ENCODE data around the gene C19orf38.

C19orf38 gene

DNA sequence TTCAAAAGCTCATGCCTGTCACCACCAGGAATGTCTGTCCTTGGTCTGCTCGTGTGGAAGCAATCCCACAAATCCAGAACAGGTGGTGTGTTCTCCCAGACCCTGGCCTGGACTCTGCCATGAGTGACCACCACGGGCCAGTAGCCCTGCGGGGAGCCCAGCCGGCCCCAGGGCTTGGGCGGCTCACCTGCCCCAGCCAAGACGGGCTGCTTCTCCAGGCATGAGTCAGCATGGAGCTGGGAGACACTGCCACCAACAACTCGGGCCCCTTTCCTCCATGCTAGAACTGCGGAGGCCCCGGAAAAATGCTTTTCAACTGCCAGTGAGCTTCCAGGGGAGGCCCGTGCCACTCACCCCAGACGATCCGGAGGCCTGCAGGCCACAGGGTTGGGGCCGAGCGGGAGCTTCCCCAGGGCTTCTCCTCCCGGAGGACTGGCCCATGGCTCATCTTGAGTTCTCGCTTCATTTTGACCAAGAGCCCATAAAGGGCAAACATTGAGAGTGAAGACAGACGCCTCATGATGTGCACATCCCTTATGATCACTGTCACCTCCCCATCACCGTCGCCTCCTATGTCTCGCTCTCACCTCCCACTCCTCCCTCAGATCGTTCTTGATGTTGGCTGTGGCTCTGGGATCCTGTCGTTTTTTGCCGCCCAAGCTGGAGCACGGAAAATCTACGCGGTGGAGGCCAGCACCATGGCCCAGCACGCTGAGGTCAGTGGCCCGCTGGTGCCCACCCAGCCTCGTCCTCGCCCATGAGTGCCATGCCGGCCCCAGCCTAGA, 63.6 kb downstream of the C19orf38 start:
- DNase-seq (ENCODE audit: low read depth) = no peak

DNA sequence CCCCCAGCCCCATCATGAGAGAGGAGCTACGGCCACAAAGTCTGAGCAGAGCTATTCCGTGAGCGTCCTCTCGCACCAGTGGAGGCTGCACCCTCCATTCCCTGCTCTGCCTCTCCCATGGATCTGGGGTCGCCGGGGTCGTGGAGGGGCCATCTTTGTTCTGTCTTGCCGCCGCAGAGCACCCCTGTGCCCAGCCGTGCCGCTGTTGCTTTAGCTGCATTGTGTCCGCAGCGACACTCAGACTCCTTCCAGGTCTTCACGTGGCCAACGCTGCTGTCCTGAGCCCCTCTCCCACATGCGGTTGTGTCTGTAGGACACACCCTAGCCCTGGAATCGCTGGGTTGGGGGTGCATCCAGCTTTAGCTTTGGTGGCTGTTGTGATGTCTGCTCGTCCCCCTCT, 64.4 kb downstream of the C19orf38 start:
- DNase-seq (ENCODE audit: low read depth) = no peak

DNA sequence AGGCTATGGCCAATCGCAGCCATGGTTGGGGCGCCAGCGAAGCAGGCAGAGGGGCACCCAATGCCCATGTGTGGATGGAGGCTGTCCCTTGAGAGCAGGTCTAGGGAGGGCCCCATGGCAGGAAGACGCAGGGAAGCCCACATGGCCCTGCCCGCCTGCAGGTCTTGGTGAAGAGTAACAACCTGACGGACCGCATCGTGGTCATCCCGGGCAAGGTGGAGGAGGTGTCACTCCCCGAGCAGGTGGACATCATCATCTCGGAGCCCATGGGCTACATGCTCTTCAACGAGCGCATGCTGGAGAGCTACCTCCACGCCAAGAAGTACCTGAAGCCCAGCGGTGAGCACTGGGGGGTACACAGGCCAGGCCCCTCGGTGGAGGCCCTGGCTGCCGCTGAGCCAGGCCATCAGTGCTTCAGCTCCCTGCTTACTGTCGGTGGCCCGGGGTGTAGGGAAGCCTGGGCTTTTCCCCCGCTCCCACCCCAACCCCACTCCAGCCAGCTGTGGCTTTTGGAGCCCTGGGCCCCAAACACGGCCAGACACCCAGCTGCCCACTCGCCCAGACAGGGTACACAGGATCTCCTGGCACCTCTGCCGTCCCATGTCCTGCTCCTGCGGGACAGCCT, 65.6 kb downstream of the C19orf38 start:
- DNase-seq (ENCODE audit: low read depth) = no peak

DNA sequence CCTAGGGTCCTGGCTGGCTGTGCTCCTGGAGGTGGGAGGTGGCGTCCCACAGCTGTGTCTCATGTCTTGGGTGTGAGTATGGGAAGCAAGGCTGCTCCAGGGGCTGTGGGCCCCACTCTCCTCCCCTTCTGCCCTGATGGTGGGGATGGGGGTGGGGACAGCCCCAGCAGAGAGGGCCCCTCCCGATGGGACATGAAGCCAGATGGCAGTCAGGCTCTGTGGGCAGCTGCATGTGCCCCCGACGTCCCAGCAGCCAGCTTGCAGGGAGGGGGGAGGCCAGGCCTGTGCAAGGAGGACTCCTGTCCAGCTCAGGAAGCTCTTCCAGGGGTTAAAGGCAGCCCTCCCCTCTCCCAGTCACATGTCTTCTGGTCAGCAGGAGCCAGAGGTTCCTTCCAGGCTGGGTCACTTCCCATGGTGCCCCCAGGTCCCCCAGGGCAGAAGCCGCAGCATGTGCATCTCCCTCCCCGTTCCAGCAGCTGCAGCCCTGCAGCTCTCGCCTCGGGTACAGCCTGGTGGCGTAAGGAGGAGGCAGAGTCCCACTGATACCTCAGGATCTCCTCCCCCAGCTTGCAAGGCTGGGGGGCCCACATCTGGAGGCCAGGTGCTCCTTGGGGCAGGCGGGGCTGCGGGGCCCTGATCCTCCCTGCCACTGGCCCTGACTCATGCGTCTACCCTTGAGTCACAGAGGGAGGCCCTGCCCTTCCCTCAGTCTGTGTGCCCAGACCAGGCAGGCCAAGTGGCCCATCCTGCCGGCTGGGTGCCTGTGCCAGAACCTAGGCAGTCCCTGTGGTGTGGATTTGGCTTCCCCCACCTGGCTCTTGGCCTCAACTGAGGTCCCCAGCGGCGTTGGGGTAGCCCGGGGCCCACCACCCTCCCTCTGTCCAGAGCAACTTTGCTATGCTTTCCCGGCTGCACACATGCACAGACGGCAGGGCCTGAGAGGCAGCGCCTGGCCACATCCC, 67.2 kb downstream of the C19orf38 start:
- no peak for DNase-seq (ENCODE audit: low read depth)

DNA sequence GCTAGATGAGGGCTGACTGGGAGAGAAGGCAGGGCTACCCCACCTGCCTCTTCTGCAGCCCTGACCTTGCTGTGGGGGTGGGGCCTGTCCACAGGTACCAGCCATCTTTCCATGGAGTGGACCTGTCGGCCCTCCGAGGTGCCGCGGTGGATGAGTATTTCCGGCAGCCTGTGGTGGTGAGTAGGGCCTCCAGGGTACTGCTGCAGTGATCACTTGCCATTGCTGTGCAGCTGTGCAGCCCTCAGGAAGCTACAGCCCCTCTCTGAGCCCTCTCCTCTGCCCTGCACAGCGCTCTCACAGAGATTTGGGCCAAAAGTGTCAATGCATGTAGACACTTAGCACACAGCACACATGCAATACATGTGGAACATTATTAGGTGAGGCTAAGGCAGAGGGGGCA, 68.4 kb downstream of the C19orf38 start:
- DNase-seq (ENCODE audit: low read depth) = no peak

DNA sequence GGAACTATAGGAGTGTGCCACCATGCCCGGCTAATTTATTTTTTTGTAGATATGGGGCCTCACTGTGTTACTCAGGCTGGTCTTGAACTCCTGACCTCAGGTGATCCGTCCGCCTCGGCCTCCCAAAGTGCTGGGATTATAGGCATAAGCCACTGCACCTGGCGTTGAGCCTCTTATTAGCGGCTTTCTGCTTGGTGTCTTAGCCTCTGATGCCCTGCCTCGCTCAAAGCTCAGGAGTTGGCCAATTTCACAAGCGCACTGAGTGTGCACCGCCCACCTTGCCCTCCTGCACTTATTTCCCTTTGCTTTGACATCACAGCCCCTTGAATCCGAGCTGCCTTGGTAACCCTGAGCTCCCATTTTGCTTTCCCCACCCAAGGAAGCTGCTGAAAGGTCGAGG, 70.1 kb downstream of the C19orf38 start:
- DNase-seq (ENCODE audit: low read depth) = no peak

Measured in T follicular helper cell (primary cell).